Stimulated activated CD4-positive, alpha-beta T cell treated with anti-CD3 and anti-CD28 coated beads, TNF-alpha, amount 100 ng/mL, for 1 hour (primary cell): ENCODE measurements around the gene CPS1.

Experiments
- DNase-seq, 3 donors: peaks; one replicate each; pipeline ENCODE4 v3.0.0-alpha.2; 2020; ENCODE audit warnings: low read depth in 3 of 3, low spot score in 1 of 3

Gene CPS1

GRCh38 chr2:210673117-210673516, 116.7 kb downstream of the CPS1 start:
- no peak for DNase-seq

- no peak for DNase-seq
Measured at GRCh38 chr2:210676067-210676466, 119.7 kb downstream of the CPS1 start.

- DNase-seq, result no peak
Measured at GRCh38 chr2:210681491-210681890, 125.1 kb downstream of the CPS1 start.

GRCh38 chr2:210686401-210686800, 130.0 kb downstream of the CPS1 start:
- no peak for DNase-seq

- DNase-seq, result no peak
Measured at GRCh38 chr2:210687786-210688470, 131.5 kb downstream of the CPS1 start.

- DNase-seq, result no peak
Measured at GRCh38 chr2:210707900-210708299, 151.5 kb downstream of the CPS1 start.

GRCh38 chr2:210713122-210713521, 156.7 kb downstream of the CPS1 start:
- DNase-seq, result no peak

GRCh38 chr2:210715560-210716082, 159.2 kb downstream of the CPS1 start:
- no peak for DNase-seq

GRCh38 chr2:210718503-210718902, 162.1 kb downstream of the CPS1 start:
- no peak for DNase-seq

- DNase-seq, result no peak
Measured at GRCh38 chr2:210722092-210722491, 165.7 kb downstream of the CPS1 start.

- DNase-seq, result no peak
Measured at GRCh38 chr2:210727549-210727948, 171.2 kb downstream of the CPS1 start.
